ENCODE results near the gene CHRM2.

The CHRM2 gene

DNA sequence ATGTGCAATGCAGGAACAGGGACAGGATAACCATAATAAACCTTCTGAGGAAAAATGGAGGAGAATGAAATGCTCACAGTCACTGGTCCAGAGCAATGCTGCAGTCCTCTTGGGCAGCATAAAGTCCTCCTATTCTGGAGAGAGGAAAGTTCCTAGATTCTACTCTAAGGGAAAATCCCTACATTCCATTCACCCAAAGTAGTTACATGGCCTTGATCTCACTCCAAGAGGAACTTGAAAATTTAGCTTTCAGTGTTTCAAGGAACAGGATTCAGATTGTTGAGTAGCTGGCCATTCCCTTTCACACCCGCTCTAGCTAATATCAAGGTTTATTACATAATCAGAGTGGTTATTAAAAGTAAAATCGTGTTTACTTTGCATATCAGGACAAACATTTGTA is 168.3 kb downstream of the CHRM2 start:
- no peak for DNase-seq

GRCh38 chr7:137038706-137039105 is 170.3 kb downstream of the CHRM2 start:
- DNase-seq: no peak

- DNase-seq: no peak
Observed at GRCh38 chr7:137040745-137041144, 172.3 kb downstream of the CHRM2 start.

DNA sequence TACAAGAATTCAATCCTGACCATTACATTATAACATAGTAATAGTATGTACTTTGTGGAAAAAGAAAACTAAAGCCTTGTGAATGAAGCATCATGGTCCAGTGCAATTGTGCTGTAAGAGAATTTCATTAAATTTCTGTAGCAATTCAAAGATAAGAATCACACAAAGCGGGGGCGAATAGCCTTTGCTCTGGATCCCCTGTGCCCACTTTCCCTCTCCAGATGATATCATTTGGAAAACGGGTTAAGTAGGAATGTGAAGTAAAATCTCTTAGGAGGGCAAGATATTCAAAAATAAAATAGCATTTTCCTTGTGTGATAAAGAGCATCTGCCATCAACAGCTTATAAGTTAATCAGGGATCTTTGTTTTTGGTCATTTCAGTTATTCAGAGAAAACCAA is 177.1 kb downstream of the CHRM2 start:
- no peak for DNase-seq

DNA sequence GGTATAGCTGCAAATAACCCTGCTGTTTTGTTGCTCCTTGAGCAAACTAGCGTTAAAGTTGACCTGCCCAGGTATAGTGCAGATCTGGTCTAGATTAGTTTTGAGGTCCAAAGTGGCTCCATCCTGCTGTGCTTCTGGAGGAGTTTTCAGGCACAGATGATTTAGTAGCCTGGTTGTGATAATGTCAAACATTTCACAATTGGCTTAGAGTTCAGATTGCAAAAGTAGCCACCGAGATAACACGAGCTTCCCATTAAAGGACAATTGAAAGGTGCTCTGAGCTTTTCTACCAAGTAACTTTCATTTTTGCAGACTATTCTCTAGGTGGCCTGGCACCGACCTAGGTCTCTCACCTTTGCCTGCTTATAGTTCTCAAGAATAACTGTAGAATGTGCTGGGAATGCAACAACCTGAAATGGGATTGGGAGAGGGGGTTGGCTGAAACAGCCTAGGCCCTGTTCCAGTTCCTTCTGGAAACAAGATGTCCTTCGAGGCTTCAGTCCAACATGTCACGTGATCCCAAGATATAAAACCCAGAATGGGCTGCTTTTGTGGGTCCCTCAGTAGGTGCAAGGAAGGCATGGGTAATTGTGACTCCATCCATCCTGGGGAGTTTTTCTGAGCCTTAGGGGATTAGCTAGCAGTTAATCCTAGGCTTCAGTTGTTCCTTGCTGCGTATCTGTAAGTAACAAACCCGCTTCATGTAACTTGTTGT is 201.0 kb downstream of the CHRM2 start:
- DNase-seq: no peak

Measured in CD4-positive, alpha-beta T cell treated with Interleukin-21 for 1 hour (primary cell).